ENCODE data around the gene ZNF211.

- TF ChIP-seq POLR2AphosphoS5 (IDR thresholded peaks at IDR 0.05; ENCODE audit: insufficient read depth, low read depth, low read length), result peak; percentile 67
- TF ChIP-seq FOS (IDR thresholded peaks at IDR 0.05; ENCODE audit: borderline replicate concordance, insufficient read depth, low read length), result no peak
Measured at GRCh38 chr19:57599761-57600383, 33.1 kb upstream of the ZNF211 start, which contains the start of gene ZNF530.

Data from endothelial cell of umbilical vein (primary cell).